KMS-11 (cell line): ENCODE results near the gene ADIPOR2.

ENCODE experiments used
- H2AFZ ChIP-seq: fragments of 200-600 bp; sonication (generic); 2 replicates; pipeline ENCODE4 v1.6.1; 2016; ENCODE audit warnings: antibody characterized with exemption, mixed run types, low read depth
- H3K27ac ChIP-seq: fragments of 200-600 bp; sonication (generic); 2 replicates; pipeline ENCODE4 v1.6.1; 2016; ENCODE audit warnings: mild to moderate bottlenecking, mixed run types
- H3K27me3 ChIP-seq: fragments of 200-600 bp; sonication (generic); 2 replicates; pipeline ENCODE4 v1.6.1; 2017; ENCODE audit warnings: mild to moderate bottlenecking, low read depth, mixed run types, moderate library complexity; ENCODE audit not compliant: insufficient read depth
- H3K36me3 ChIP-seq: fragments of 200-600 bp; sonication (generic); 2 replicates; pipeline ENCODE4 v1.6.1; 2017; ENCODE audit warnings: mild to moderate bottlenecking, mixed run types; ENCODE audit not compliant: insufficient read depth
- H3K4me1 ChIP-seq: fragments of 200-600 bp; sonication (generic); 2 replicates; pipeline ENCODE4 v1.6.1; 2016; ENCODE audit warnings: mild to moderate bottlenecking, low read depth, mixed run types; ENCODE audit not compliant: poor library complexity, severe bottlenecking
- H3K4me2 ChIP-seq: fragments of 200-600 bp; sonication (generic); 2 replicates; pipeline ENCODE4 v1.7.0; 2016; ENCODE audit warnings: mild to moderate bottlenecking, mixed run types
- H3K4me3 ChIP-seq: fragments of 200-600 bp; sonication (generic); IDR thresholded peaks from 2 replicates; pipeline ENCODE4 v1.6.1; 2017; ENCODE audit warnings: low read depth, low read length, mixed read lengths; ENCODE audit not compliant: insufficient read depth
- H3K79me2 ChIP-seq: fragments of 200-600 bp; sonication (generic); 2 replicates; pipeline ENCODE4 v1.6.1; 2016; ENCODE audit warnings: low read depth, mixed run types; ENCODE audit not compliant: insufficient read depth
- H3K9ac ChIP-seq: fragments of 200-600 bp; sonication (generic); 2 replicates; pipeline ENCODE4 v1.6.1; 2016; ENCODE audit warnings: mild to moderate bottlenecking, mixed run types
- H4K20me1 ChIP-seq: fragments of 200-600 bp; sonication (generic); 2 replicates; pipeline ENCODE4 v1.6.1; 2016; ENCODE audit warnings: mild to moderate bottlenecking, mixed run types; ENCODE audit not compliant: insufficient read depth
- TF ChIP-seq, protein P1 (sequence below): fragments of 200-600 bp; sonication (generic); conservative IDR thresholded peaks from 2 replicates; pipeline ENCODE4 v1.6.1; 2017; ENCODE audit warnings: low read depth, mild to moderate bottlenecking, antibody characterized with exemption, low read length, moderate library complexity, mixed read lengths

The ADIPOR2 gene

DNA sequence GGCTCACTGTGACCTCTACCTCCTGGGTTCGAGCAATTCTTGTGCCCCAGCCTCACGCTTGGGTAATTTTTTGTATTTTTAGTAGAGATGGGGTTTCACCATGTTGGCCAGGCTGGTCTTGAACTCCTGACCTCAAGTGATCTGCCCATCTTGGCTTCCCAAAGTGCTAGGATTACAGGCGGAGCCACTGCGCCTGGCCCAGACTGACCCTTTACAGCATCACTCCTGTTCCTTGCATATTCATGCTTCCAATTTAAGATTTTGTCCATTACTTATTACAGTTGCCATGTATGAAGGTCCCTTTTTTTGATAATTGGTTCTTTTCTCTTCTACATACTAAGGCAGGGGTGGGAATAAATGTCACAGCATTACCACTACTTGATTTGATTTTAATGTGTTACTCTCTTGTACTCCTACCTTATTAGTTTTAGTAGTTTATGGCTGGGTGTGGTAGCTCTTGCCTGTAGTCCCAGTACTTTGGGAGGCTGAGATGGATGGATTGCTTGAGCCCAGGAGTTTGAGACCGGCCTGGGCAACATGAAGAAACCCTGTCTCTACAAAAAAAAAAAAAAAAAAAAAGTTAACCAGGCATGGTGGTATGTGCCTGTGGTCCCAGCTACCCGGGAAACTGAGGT, 46.9 kb downstream of the ADIPOR2 start:
- no peaks in the 10 kb centered on the region for H4K20me1 ChIP-seq
- H3K36me3 ChIP-seq: no peaks in the 10 kb centered on the region
- peaks cover 39% of the 10 kb centered on the region; the same call in 1 of the 2 replicates for H3K79me2 ChIP-seq
- H3K4me2 ChIP-seq: no peak overlapping the region
- no peak overlapping the region for H3K9ac ChIP-seq
- no peak overlapping the region for H3K27ac ChIP-seq
- H2AFZ ChIP-seq: no peak overlapping the region
- peaks cover 8% of the 10 kb centered on the region for H3K4me1 ChIP-seq
- no peaks in the 10 kb centered on the region for H3K27me3 ChIP-seq
- TF ChIP-seq, protein P1, sequence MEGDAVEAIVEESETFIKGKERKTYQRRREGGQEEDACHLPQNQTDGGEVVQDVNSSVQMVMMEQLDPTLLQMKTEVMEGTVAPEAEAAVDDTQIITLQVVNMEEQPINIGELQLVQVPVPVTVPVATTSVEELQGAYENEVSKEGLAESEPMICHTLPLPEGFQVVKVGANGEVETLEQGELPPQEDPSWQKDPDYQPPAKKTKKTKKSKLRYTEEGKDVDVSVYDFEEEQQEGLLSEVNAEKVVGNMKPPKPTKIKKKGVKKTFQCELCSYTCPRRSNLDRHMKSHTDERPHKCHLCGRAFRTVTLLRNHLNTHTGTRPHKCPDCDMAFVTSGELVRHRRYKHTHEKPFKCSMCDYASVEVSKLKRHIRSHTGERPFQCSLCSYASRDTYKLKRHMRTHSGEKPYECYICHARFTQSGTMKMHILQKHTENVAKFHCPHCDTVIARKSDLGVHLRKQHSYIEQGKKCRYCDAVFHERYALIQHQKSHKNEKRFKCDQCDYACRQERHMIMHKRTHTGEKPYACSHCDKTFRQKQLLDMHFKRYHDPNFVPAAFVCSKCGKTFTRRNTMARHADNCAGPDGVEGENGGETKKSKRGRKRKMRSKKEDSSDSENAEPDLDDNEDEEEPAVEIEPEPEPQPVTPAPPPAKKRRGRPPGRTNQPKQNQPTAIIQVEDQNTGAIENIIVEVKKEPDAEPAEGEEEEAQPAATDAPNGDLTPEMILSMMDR: no peak
- H3K4me3 ChIP-seq: no peak overlapping the region

DNA sequence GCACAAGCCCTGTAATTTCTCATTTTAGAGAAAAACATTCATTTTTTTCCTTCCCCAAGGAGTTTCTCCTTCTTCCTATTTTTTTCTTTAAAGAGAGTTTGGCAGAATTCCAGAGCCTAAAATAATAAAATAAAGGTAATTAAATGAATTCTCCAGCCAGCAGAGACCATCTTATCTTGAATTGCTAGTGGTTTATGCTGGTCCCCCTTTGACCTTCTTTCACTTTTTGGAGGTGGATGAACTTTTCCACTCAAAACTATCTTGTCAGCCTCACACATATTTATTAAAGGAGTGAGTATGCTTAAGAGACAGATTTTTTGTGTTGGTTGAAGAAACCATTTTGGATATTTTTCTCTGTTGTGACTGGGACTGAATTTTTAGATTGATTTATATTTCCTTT, 47.6 kb downstream of the ADIPOR2 start:
- H3K36me3 ChIP-seq: no peaks in the 10 kb centered on the region
- H3K4me1 ChIP-seq: peaks cover 8% of the 10 kb centered on the region
- H3K9ac ChIP-seq: no peak overlapping the region
- TF ChIP-seq, protein P1: no peak
- H3K27ac ChIP-seq: no peak overlapping the region
- peaks cover 39% of the 10 kb centered on the region; the same call in 1 of the 2 replicates for H3K79me2 ChIP-seq
- H3K4me3 ChIP-seq: no peak overlapping the region
- no peak overlapping the region for H3K4me2 ChIP-seq
- H4K20me1 ChIP-seq: no peaks in the 10 kb centered on the region
- no peaks in the 10 kb centered on the region for H3K27me3 ChIP-seq
- no peak overlapping the region for H2AFZ ChIP-seq

DNA sequence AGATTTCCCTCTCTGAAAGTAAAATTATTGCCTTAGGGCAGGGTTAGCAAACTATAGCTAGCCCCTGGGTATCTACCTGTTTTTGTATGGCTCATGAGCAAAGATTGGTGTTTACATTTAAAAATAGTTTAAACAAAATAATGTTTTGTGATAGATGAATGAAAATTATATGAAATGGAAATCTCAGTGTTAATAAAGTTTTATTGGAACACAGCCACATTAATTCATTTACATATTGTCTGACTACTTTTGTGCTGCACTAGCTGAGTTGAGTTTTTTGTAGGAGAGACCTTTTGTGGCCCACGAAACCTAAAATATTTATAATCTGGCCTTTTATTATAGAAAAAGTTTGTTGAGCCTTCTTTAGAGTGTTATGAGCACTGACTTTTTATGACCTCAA, 48.5 kb downstream of the ADIPOR2 start:
- H3K79me2 ChIP-seq: peaks cover 39% of the 10 kb centered on the region; the same call in 1 of the 2 replicates
- no peak overlapping the region for H3K9ac ChIP-seq
- no peaks in the 10 kb centered on the region for H3K27me3 ChIP-seq
- no peak overlapping the region for H2AFZ ChIP-seq
- no peaks in the 10 kb centered on the region for H4K20me1 ChIP-seq
- no peak overlapping the region for H3K4me3 ChIP-seq
- H3K36me3 ChIP-seq: no peaks in the 10 kb centered on the region
- TF ChIP-seq, protein P1: no peak
- no peak overlapping the region for H3K27ac ChIP-seq
- H3K4me1 ChIP-seq: peaks cover 8% of the 10 kb centered on the region
- no peak overlapping the region for H3K4me2 ChIP-seq

DNA sequence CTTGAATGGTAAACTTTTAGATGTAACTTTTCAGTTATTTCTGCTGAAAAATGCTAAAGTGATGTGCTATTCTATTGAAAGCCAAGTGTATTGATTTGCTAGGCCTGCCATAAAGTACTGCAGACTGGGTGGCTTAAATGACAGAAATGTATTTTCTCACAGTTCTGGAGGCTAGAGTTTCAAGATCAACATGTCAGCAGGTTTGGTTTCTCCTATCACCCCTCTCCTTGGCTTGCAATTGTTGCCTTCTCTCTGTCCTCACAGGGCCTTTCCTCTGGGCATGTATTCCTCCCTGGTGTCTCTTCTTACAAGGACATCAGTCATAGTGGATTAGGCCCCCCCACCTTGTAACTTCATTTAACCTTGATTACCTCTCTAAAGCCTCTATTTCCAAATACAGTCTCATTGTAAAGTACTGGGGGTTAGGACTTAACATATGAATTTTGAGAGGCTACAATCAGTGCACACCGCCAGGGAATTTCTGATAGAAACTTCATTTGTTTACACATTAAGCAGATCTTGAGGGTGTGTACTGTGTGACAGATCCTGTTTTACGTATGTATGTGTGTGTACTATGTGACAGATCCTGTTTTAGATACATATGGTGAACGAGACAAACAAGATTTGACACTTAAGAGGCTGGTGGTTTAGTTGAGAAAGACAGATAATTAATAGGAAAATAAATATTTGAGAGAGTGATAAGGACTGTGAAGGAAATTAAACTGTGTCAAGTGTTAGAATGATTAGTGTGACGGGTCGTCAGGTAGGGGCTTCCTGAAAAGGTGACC, 49.5 kb downstream of the ADIPOR2 start:
- Histone ChIP-seq H3K27ac (no peak overlapping the region), H2AFZ (no peak overlapping the region), H3K36me3 (no peaks in the 10 kb centered on the region), H3K4me3 (no peak overlapping the region), H3K79me2 (peaks cover 39% of the 10 kb centered on the region; the same call in 1 of the 2 replicates), H3K4me2 (no peak overlapping the region), H3K9ac (no peak overlapping the region), H3K4me1 (peaks cover 8% of the 10 kb centered on the region), H3K27me3 (no peaks in the 10 kb centered on the region), H4K20me1 (no peaks in the 10 kb centered on the region)
- TF ChIP-seq, protein P1: no peak
